HG02870 (cell line): ENCODE results near the gene ALG12.
A peak's percentile ranks its signal among the peaks of the same experiment; 100 is the strongest.
"Not testable (repeated sequence)": the region's sequence is repeated elsewhere in the genome, so short reads cannot be mapped to it uniquely, and the experiment has no call there.

ENCODE experiments used
- ATAC-seq: cut with Tn5 transposase; IDR thresholded peaks from one replicate; pipeline ENCODE4 v1.9.1; 2021; ENCODE audit warnings: mild to moderate bottlenecking, moderate library complexity; ENCODE audit not compliant: unreplicated experiment

Gene ALG12

DNA sequence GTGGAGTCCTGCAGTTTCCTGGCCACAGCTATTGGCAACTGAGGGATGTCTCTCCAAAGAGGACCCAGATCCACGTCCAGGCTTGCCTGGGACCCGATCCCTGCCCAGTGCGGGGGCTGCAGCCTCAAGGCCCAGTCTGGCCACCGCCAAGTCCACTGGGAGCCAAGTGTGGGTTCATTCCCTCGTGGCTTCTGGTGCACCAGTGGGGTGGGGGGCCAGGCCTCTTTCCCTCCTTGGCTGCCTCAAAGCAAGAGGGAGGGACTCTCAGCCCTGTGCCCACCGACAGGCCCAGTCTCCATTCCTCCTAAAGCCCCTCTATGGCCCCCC lies 29.0 kb upstream of the ALG12 start:
- no peak for ATAC-seq

- no peak for ATAC-seq
Observed at GRCh38 chr22:49946612-49947295, 28.5 kb upstream of the ALG12 start.

DNA sequence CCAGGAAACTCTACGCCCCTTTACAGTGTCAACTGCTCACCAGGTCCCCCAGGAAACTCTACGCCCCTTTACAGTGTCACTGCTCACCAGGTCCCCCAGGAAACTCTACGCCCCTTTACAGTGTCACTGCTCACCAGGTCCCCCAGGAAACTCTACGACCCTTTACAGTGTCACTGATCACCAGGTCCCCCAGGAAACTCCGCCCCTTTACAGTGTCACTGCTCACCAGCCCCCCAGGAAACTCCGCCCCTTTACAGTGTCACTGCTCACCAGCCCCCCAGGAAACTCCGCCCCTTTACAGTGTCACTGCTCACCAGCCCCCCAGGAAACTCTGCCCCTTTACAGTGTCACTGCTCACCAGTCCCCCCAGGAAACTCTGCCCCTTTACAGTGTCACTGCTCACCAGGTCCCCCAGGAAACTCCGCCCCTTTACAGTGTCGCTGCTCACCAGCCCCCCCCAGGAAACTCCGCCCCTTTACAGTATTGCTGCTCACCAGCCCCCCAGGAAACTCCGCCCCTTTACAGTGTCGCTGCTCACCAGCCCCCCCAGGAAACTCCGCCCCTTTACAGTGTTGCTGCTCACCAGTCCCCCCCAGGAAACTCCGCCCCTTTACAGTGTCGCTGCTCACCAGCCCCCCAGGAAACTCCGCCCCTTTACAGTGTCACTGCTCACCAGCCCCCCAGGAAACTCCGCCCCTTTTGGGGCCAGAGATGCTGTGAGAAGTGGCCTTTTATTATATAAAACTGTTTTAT lies 27.0 kb upstream of the ALG12 start:
- not testable (repeated sequence) for ATAC-seq

GRCh38 chr22:49944399-49944891 lies 26.2 kb upstream of the ALG12 start:
- ATAC-seq: no peak

- no peak for ATAC-seq
Observed at GRCh38 chr22:49943771-49944398, 25.6 kb upstream of the ALG12 start.

DNA sequence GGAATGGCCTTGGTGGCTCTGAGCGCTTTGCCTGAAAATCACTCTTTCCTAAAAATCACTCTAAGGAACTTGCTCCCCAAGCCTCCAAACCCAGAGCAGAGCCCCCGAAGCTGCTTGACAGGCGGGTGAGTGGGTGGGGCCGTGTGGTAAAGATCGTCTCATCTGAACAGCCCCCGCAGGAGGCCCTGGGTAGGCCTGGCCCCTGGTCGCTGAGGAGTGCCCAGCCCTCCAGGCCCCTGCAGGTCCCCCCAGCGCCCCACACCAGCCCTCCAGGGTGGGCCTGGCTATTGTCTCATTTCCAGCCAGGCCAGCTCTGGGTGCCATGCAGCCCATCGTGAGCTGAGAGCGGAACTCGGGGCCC lies 25.1 kb upstream of the ALG12 start:
- ATAC-seq: no peak

- ATAC-seq: no peak
Observed at GRCh38 chr22:49942565-49943404, 24.5 kb upstream of the ALG12 start.

GRCh38 chr22:49941507-49942316 lies 23.5 kb upstream of the ALG12 start:
- no peak for ATAC-seq

DNA sequence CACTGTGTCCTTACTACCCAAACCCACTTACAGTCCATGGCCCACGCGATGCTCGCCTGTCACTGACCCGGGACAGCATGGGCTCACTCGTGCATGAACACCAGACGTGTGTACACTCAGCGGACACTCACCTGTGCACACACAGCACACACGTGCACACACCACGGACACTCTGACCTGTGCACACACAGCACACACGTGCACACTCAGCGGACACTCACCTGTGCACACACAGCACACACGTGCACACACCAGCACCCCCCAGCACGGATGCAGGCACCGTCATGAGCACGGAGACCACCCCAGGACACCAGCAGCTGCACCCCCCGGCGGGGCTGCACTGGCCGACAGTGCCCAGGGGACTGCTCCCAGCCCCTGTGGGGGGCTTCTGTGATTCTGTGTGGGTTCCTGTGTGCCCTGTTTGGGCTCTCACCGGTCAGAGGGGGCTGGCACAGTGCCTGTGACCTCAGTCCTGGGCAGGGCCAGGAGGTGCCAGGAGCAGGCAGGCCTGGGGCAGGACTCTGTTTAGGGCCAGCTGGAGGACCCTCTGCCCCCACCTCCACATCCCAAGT lies 20.4 kb upstream of the ALG12 start:
- ATAC-seq: no peak

GRCh38 chr22:49937758-49938564 lies 19.7 kb upstream of the ALG12 start:
- no peak for ATAC-seq

DNA sequence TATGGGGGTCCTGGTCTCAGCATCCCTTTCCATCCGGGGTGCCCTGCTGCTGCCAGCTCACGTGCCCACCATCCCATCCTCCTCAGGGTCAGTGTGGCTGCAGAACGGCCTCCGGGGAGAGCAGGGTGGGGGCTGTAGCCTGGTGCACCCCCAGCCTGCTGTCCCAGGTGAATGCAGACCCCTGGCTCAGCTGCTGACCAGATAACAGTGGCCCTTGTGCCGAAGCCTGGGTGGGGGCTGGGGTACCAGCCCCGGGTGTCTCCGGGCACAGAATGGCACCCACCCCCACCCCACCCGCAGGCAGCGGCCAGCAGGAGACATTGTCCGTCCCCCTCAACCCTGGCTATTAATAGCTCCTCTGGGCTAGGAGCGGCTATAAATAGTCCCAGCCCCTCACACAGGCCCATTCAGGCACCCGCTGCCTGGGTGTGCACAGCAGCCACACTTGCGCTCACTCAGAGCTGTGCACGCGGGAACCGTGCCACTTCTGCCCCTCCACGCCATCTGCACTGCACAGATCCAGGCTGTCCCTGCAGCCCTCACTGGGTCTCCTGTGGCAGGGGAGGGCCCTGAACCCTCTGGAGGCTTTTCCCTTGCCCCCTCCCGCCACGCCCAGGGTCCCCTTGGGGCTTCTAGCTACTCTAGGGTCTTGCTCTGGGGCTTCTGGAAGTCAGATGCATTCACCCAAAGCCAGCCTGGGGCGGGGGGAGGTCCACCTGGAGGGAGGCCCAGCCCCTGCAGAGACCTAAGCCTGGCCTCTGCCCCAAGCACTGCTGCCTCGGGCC lies 18.9 kb upstream of the ALG12 start:
- no peak for ATAC-seq

- ATAC-seq: peak; percentile 65
Observed at GRCh38 chr22:49936018-49936972, 18.1 kb upstream of the ALG12 start.

GRCh38 chr22:49935561-49935960 lies 17.3 kb upstream of the ALG12 start:
- no peak for ATAC-seq

DNA sequence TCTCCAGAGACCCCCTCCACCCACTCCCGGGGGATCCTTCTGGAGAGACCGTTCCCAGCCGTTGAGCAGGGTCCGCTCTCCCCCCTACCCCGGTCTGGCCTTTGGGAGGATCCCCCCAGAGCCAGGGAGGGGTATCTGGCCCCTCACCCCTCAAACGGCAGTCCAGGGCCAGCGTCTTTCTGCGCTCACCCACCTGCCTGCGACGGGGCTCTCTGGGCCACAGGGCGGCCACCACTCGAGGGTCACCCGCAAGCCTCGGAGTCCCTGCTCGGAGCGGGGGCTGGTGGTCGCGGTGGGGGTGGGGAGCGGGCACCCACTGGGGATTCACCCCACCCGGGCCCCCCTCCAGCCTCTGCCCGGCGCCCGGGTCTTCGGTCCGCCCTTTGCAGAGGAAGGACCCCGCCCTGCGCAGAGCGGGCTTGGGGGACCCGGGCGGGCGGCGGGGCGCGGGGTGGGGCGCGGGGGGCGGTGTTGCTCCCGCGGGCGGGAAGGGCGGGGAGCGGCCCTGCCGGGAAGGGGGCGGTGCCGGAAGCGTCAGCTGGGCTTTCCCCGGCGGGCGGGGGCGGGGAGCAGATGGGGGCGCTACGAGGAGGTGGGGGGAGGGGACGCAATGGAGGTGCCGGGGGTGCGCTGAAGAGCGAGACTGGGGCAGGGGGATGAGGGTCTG lies 16.8 kb upstream of the ALG12 start:
- ATAC-seq: no peak

GRCh38 chr22:49934160-49934890 lies 16.1 kb upstream of the ALG12 start:
- no peak for ATAC-seq
